Thyroid gland (tissue), 4 donors: ENCODE results near the gene RFPL2.

Experiments used
- POLR2A ChIP-seq, 2 donors: fragments of 450-650 bp; IDR thresholded peaks; one replicate each; pipeline ENCODE4 v1.6.1; 2017; ENCODE audit warnings: antibody characterized with exemption in 2 of 2, mild to moderate bottlenecking in 2 of 2, moderate library complexity in 1 of 2
- TF ChIP-seq, protein P1 (sequence below), 6 experiments: fragments of 200-600 bp in 3 of 6; fragments of 450-650 bp in 3 of 6; sonication (generic) in 3 of 6; IDR thresholded peaks; one replicate each; pipeline ENCODE4 v1.5.1; 2016 to 2019; ENCODE audit warnings: antibody characterized with exemption in 6 of 6, mild to moderate bottlenecking in 2 of 6, inconsistent platforms in 1 of 6, moderate library complexity in 1 of 6

DNA sequence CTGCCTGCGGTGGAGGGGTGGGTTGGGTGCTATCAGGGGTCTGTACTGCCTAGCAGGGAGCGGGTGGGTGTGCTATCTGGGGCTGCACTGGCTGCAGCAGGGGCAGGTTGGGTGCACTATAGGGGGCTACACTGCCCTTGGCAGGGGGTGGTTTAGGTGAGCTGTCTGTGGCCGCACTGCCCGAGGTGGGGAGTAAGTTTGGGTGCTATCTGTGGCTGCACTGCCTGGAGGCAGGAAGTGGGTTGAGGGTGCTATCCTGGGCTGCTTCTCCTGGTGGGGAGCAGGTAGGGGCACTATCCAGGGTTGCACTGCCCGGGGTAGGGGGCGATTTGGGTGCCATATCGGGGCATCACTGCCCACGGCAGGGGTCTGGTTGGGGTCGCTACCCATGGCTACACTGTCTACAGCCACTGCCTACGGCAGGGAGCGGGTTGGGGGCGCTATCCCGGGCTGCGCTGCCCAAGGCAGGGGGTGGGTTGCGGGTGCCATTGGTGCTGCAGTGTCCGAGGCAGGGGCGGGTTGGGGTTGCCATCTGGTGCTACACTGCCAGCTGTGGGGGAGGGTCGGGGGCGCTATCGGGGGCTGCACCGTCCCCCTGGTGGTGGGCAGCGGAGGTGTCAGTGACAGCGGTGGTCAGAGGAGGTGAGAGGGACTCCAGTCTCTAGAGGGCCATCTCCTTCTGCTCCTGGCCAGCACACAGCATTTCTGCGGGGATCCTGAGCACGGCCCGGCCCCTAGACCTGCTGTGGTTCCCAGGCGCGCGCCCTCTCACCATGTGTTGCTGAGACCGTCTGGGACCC, 1.3 kb upstream of the RFPL2 start:
- TF ChIP-seq, protein P1, sequence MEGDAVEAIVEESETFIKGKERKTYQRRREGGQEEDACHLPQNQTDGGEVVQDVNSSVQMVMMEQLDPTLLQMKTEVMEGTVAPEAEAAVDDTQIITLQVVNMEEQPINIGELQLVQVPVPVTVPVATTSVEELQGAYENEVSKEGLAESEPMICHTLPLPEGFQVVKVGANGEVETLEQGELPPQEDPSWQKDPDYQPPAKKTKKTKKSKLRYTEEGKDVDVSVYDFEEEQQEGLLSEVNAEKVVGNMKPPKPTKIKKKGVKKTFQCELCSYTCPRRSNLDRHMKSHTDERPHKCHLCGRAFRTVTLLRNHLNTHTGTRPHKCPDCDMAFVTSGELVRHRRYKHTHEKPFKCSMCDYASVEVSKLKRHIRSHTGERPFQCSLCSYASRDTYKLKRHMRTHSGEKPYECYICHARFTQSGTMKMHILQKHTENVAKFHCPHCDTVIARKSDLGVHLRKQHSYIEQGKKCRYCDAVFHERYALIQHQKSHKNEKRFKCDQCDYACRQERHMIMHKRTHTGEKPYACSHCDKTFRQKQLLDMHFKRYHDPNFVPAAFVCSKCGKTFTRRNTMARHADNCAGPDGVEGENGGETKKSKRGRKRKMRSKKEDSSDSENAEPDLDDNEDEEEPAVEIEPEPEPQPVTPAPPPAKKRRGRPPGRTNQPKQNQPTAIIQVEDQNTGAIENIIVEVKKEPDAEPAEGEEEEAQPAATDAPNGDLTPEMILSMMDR (IDR thresholded peaks at IDR 0.05), result no peak
- TF ChIP-seq POLR2A (IDR thresholded peaks at IDR 0.05), result no peak
